GM12891 (cell line): ENCODE measurements around the gene FANCG.

Experiments
- POLR2A ChIP-seq: IDR thresholded peaks from 2 replicates; pipeline ENCODE4 v1.6.1; 2011; ENCODE audit warnings: low read depth, low read length, control low read depth
- POLR2AphosphoS5 ChIP-seq: IDR thresholded peaks from 2 replicates; pipeline ENCODE4 v1.6.1; 2011; ENCODE audit warnings: low read depth, low read length, control low read depth
- TAF1 ChIP-seq: IDR thresholded peaks from 2 replicates; pipeline ENCODE4 v1.6.1; 2011; ENCODE audit warnings: low read depth, low read length, control low read depth

GRCh38 chr9:35102769-35103659 lies 23.3 kb upstream of the FANCG start, which contains the start of gene STOML2:
- peak; percentile 93; the same call in 1 of the 2 replicates for TF ChIP-seq TAF1
- TF ChIP-seq POLR2A = peak; percentile 86
- TF ChIP-seq POLR2AphosphoS5 = peak; percentile 73; the same call in 1 of the 2 replicates
